ENCODE data around the gene PECR.

PECR gene

GRCh38 chr2:216073773-216074172 is 7.8 kb downstream of the PECR start:
- H3K4me3 ChIP-seq (ENCODE audit: insufficient read depth, low read depth, low read length): no peak overlapping the region
- H3K27ac ChIP-seq (ENCODE audit: insufficient read depth, low read depth, low read length, poor library complexity, severe bottlenecking): no peak overlapping the region
- no peaks in the 10 kb centered on the region for H3K9me3 ChIP-seq (ENCODE audit: control insufficient read depth, low read length)
- no peaks in the 10 kb centered on the region for H3K36me3 ChIP-seq (ENCODE audit: control insufficient read depth, insufficient read depth, low read length)
- no peaks in the 10 kb centered on the region for H3K4me1 ChIP-seq (ENCODE audit: control insufficient read depth, insufficient read depth, low read length)
- H3K27me3 ChIP-seq (ENCODE audit: control insufficient read depth, insufficient read depth, low read length, poor library complexity, severe bottlenecking): no peaks in the 10 kb centered on the region

- Histone ChIP-seq H3K27me3 (ENCODE audit: control insufficient read depth, insufficient read depth, low read length, poor library complexity, severe bottlenecking) (no peaks in the 10 kb centered on the region), H3K4me1 (ENCODE audit: control insufficient read depth, insufficient read depth, low read length) (no peaks in the 10 kb centered on the region), H3K27ac (ENCODE audit: insufficient read depth, low read depth, low read length, poor library complexity, severe bottlenecking) (no peak overlapping the region)
Observed at GRCh38 chr2:216072473-216072872, 9.1 kb downstream of the PECR start.

GRCh38 chr2:216071111-216071851 is 10.3 kb downstream of the PECR start:
- H3K9me3 ChIP-seq (ENCODE audit: control insufficient read depth, low read length): no peaks in the 10 kb centered on the region
- WGBS, 2 experiments: 94% methylated on average over 12 of the region's 12 CpGs
- H3K36me3 ChIP-seq (ENCODE audit: control insufficient read depth, insufficient read depth, low read length): no peaks in the 10 kb centered on the region
- H3K4me1 ChIP-seq (ENCODE audit: control insufficient read depth, insufficient read depth, low read length): no peaks in the 10 kb centered on the region
- H3K27me3 ChIP-seq (ENCODE audit: control insufficient read depth, insufficient read depth, low read length, poor library complexity, severe bottlenecking): no peaks in the 10 kb centered on the region
- no peak overlapping the region for H3K27ac ChIP-seq (ENCODE audit: insufficient read depth, low read depth, low read length, poor library complexity, severe bottlenecking)
- no peak overlapping the region for H3K4me3 ChIP-seq (ENCODE audit: insufficient read depth, low read depth, low read length)

More at GRCh38 chr2:216072473-216072872, 9.1 kb downstream of the PECR start:
- Histone ChIP-seq H3K4me3 (ENCODE audit: insufficient read depth, low read depth, low read length) (no peak overlapping the region), H3K36me3 (ENCODE audit: control insufficient read depth, insufficient read depth, low read length) (no peaks in the 10 kb centered on the region), H3K9me3 (ENCODE audit: control insufficient read depth, low read length) (no peaks in the 10 kb centered on the region)

GRCh38 chr2:216070195-216070594 is 11.4 kb downstream of the PECR start:
- 98% methylated on average over 6 of the region's 6 CpGs for WGBS, 2 experiments
- H3K4me3 ChIP-seq (ENCODE audit: insufficient read depth, low read depth, low read length): no peak overlapping the region
- H3K27ac ChIP-seq (ENCODE audit: insufficient read depth, low read depth, low read length, poor library complexity, severe bottlenecking): no peak overlapping the region

GRCh38 chr2:216069028-216069427 is 12.6 kb downstream of the PECR start:
- Histone ChIP-seq H3K4me1 (ENCODE audit: control insufficient read depth, insufficient read depth, low read length) (no peaks in the 10 kb centered on the region), H3K9me3 (ENCODE audit: control insufficient read depth, low read length) (no peaks in the 10 kb centered on the region), H3K36me3 (ENCODE audit: control insufficient read depth, insufficient read depth, low read length) (peaks cover 4% of the 10 kb centered on the region), H3K4me3 (ENCODE audit: insufficient read depth, low read depth, low read length) (no peak overlapping the region), H3K27ac (ENCODE audit: insufficient read depth, low read depth, low read length, poor library complexity, severe bottlenecking) (no peak overlapping the region), H3K27me3 (ENCODE audit: control insufficient read depth, insufficient read depth, low read length, poor library complexity, severe bottlenecking) (no peaks in the 10 kb centered on the region)
- 95 to 96% methylated on average over 2 of the region's 2 CpGs for WGBS, 2 experiments

More at GRCh38 chr2:216070195-216070594, 11.4 kb downstream of the PECR start:
- Histone ChIP-seq H3K36me3 (ENCODE audit: control insufficient read depth, insufficient read depth, low read length) (peaks cover 4% of the 10 kb centered on the region), H3K27me3 (ENCODE audit: control insufficient read depth, insufficient read depth, low read length, poor library complexity, severe bottlenecking) (no peaks in the 10 kb centered on the region), H3K4me1 (ENCODE audit: control insufficient read depth, insufficient read depth, low read length) (no peaks in the 10 kb centered on the region), H3K9me3 (ENCODE audit: control insufficient read depth, low read length) (no peaks in the 10 kb centered on the region)

GRCh38 chr2:216066230-216066629 is 15.4 kb downstream of the PECR start:
- Histone ChIP-seq H3K27ac (ENCODE audit: insufficient read depth, low read depth, low read length, poor library complexity, severe bottlenecking) (no peak overlapping the region), H3K27me3 (ENCODE audit: control insufficient read depth, insufficient read depth, low read length, poor library complexity, severe bottlenecking) (no peaks in the 10 kb centered on the region), H3K4me3 (ENCODE audit: insufficient read depth, low read depth, low read length) (no peak overlapping the region), H3K4me1 (ENCODE audit: control insufficient read depth, insufficient read depth, low read length) (no peaks in the 10 kb centered on the region), H3K36me3 (ENCODE audit: control insufficient read depth, insufficient read depth, low read length) (peaks cover 4% of the 10 kb centered on the region), H3K9me3 (ENCODE audit: control insufficient read depth, low read length) (no peaks in the 10 kb centered on the region)
- 90% methylated on average over 5 of the region's 5 CpGs for WGBS, 2 experiments

- no peaks in the 10 kb centered on the region for H3K4me1 ChIP-seq (ENCODE audit: control insufficient read depth, insufficient read depth, low read length)
- no peaks in the 10 kb centered on the region for H3K9me3 ChIP-seq (ENCODE audit: control insufficient read depth, low read length)
- WGBS, 2 experiments: 100% methylated on average over 1 of the region's 1 CpG
- H3K27ac ChIP-seq (ENCODE audit: insufficient read depth, low read depth, low read length, poor library complexity, severe bottlenecking): no peak overlapping the region
- H3K4me3 ChIP-seq (ENCODE audit: insufficient read depth, low read depth, low read length): no peak overlapping the region
- peaks cover 4% of the 10 kb centered on the region for H3K36me3 ChIP-seq (ENCODE audit: control insufficient read depth, insufficient read depth, low read length)
- no peaks in the 10 kb centered on the region for H3K27me3 ChIP-seq (ENCODE audit: control insufficient read depth, insufficient read depth, low read length, poor library complexity, severe bottlenecking)
Observed at GRCh38 chr2:216064665-216065064, 16.9 kb downstream of the PECR start.

- Histone ChIP-seq H3K27me3 (ENCODE audit: control insufficient read depth, insufficient read depth, low read length, poor library complexity, severe bottlenecking) (no peaks in the 10 kb centered on the region), H3K27ac (ENCODE audit: insufficient read depth, low read depth, low read length, poor library complexity, severe bottlenecking) (no peak overlapping the region), H3K4me1 (ENCODE audit: control insufficient read depth, insufficient read depth, low read length) (no peaks in the 10 kb centered on the region), H3K4me3 (ENCODE audit: insufficient read depth, low read depth, low read length) (no peak overlapping the region), H3K36me3 (ENCODE audit: control insufficient read depth, insufficient read depth, low read length) (peaks cover 10% of the 10 kb centered on the region), H3K9me3 (ENCODE audit: control insufficient read depth, low read length) (no peaks in the 10 kb centered on the region)
- WGBS, 2 experiments: 87 to 94% methylated on average over 2 of the region's 2 CpGs
Observed at GRCh38 chr2:216064014-216064630, 17.5 kb downstream of the PECR start.

GRCh38 chr2:216059233-216059834 is 22.3 kb downstream of the PECR start:
- WGBS, 2 experiments: 88 to 100% methylated on average over 3 to 5 of the region's 5 CpGs
- Histone ChIP-seq H3K9me3 (ENCODE audit: control insufficient read depth, low read length) (no peaks in the 10 kb centered on the region), H3K4me3 (ENCODE audit: insufficient read depth, low read depth, low read length) (no peak overlapping the region), H3K27me3 (ENCODE audit: control insufficient read depth, insufficient read depth, low read length, poor library complexity, severe bottlenecking) (no peaks in the 10 kb centered on the region), H3K36me3 (ENCODE audit: control insufficient read depth, insufficient read depth, low read length) (peaks cover 11% of the 10 kb centered on the region), H3K4me1 (ENCODE audit: control insufficient read depth, insufficient read depth, low read length) (no peaks in the 10 kb centered on the region), H3K27ac (ENCODE audit: insufficient read depth, low read depth, low read length, poor library complexity, severe bottlenecking) (no peak overlapping the region)

GRCh38 chr2:216057688-216058193 is 23.9 kb downstream of the PECR start:
- no peaks in the 10 kb centered on the region for H3K9me3 ChIP-seq (ENCODE audit: control insufficient read depth, low read length)
- no peaks in the 10 kb centered on the region for H3K27me3 ChIP-seq (ENCODE audit: control insufficient read depth, insufficient read depth, low read length, poor library complexity, severe bottlenecking)
- no peak overlapping the region for H3K4me3 ChIP-seq (ENCODE audit: insufficient read depth, low read depth, low read length)
- WGBS, 2 experiments: 88 to 92% methylated on average over 7 of the region's 7 CpGs
- H3K36me3 ChIP-seq (ENCODE audit: control insufficient read depth, insufficient read depth, low read length): peaks cover 11% of the 10 kb centered on the region
- H3K4me1 ChIP-seq (ENCODE audit: control insufficient read depth, insufficient read depth, low read length): no peaks in the 10 kb centered on the region
- H3K27ac ChIP-seq (ENCODE audit: insufficient read depth, low read depth, low read length, poor library complexity, severe bottlenecking): no peak overlapping the region
